Mesenchymal stem cell (in vitro differentiated cells and primary cell): ENCODE results near the gene SURF2.

Experiments used
- DNase-seq: peaks from one replicate; pipeline ENCODE4 v3.0.0-alpha.2; 2013
- H2AFZ ChIP-seq: one replicate; pipeline ENCODE4 v1.6.1; 2013; ENCODE audit warnings: low read depth, mild to moderate bottlenecking, control low read depth, inconsistent platforms, low read length, moderate library complexity
- H2AK5ac ChIP-seq: 2 replicates; pipeline ENCODE4 v1.6.1; 2013; ENCODE audit warnings: low read length, moderate library complexity, mild to moderate bottlenecking, inconsistent platforms; ENCODE audit not compliant: severe bottlenecking
- H2BK120ac ChIP-seq: one replicate; pipeline ENCODE4 v1.6.1; 2013; ENCODE audit warnings: low read depth, mild to moderate bottlenecking, inconsistent platforms, low read length, moderate library complexity
- H2BK12ac ChIP-seq, 2 experiments: one replicate each; pipeline ENCODE4 v1.6.1; 2013; ENCODE audit warnings: inconsistent platforms in 2 of 2, low read length in 2 of 2, mild to moderate bottlenecking in 2 of 2, moderate library complexity in 2 of 2, control low read depth in 1 of 2
- H2BK15ac ChIP-seq: one replicate; pipeline ENCODE4 v1.6.1; 2013; ENCODE audit warnings: mild to moderate bottlenecking, low read depth, inconsistent platforms; ENCODE audit not compliant: poor library complexity, severe bottlenecking
- H2BK5ac ChIP-seq: 2 replicates; pipeline ENCODE4 v1.6.1; 2013; ENCODE audit warnings: low read depth, mild to moderate bottlenecking, low read length, control low read depth, inconsistent platforms; ENCODE audit not compliant: poor library complexity, severe bottlenecking
- H3K14ac ChIP-seq, 2 experiments: one replicate each; pipeline ENCODE4 v1.6.1; 2013; ENCODE audit warnings: inconsistent platforms in 2 of 2, low read length in 2 of 2, control low read depth in 1 of 2, mild to moderate bottlenecking in 1 of 2, moderate library complexity in 1 of 2
- H3K18ac ChIP-seq, 2 experiments: one replicate each; pipeline ENCODE4 v1.6.1; 2013; ENCODE audit warnings: inconsistent platforms in 2 of 2, low read length in 2 of 2, control low read depth in 1 of 2, low read depth in 1 of 2, mild to moderate bottlenecking in 1 of 2
- H3K23ac ChIP-seq, 2 experiments: one replicate each; pipeline ENCODE4 v1.6.1; 2013; ENCODE audit warnings: inconsistent platforms in 2 of 2, low read length in 2 of 2, mild to moderate bottlenecking in 2 of 2, moderate library complexity in 2 of 2, control low read depth in 1 of 2
- H3K27ac ChIP-seq: 2 replicates; pipeline ENCODE4 v1.5.1; 2013; ENCODE audit warnings: mild to moderate bottlenecking, moderate library complexity, low read length, control low read depth, inconsistent platforms; ENCODE audit not compliant: poor library complexity, severe bottlenecking
- H3K27me3 ChIP-seq, 2 experiments: 2 replicates each; pipeline versions ENCODE4 v1.6.1 to v1.7.0; 2013; ENCODE audit warnings: low read length in 2 of 2, mild to moderate bottlenecking in 2 of 2, moderate library complexity in 2 of 2, control low read depth in 1 of 2, inconsistent platforms in 1 of 2; ENCODE audit not compliant: control insufficient read depth in 1 of 2, insufficient read depth in 1 of 2
- H3K36me3 ChIP-seq, 2 experiments: 2 replicates each; pipeline versions ENCODE4 v1.6.1 to v1.7.0; 2013; ENCODE audit warnings: low read length in 2 of 2, control low read depth in 1 of 2, inconsistent platforms in 1 of 2, low read depth in 1 of 2, mild to moderate bottlenecking in 1 of 2; ENCODE audit not compliant: insufficient read depth in 2 of 2, control insufficient read depth in 1 of 2
- H3K4ac ChIP-seq, 2 experiments: one replicate each; pipeline ENCODE4 v1.6.1; 2013; ENCODE audit warnings: inconsistent platforms in 2 of 2, low read length in 2 of 2, mild to moderate bottlenecking in 2 of 2, moderate library complexity in 2 of 2, control low read depth in 1 of 2, low read depth in 1 of 2
- H3K4me1 ChIP-seq: 2 replicates; pipeline ENCODE4 v1.6.1; 2013; ENCODE audit warnings: low read depth, low read length, control low read depth; ENCODE audit not compliant: control insufficient read depth, insufficient read depth
- H3K4me2 ChIP-seq: 2 replicates; pipeline ENCODE4 v1.6.1; 2013; ENCODE audit warnings: low read length, mild to moderate bottlenecking, inconsistent platforms; ENCODE audit not compliant: poor library complexity, severe bottlenecking
- H3K4me3 ChIP-seq, 2 experiments: 2 replicates each; pipeline versions ENCODE4 v1.5.1 to v1.7.0; 2013; ENCODE audit warnings: low read length in 2 of 2, mild to moderate bottlenecking in 2 of 2, control low read depth in 1 of 2, low read depth in 1 of 2; ENCODE audit not compliant: insufficient read depth in 1 of 2
- H3K79me1 ChIP-seq: replicated peaks from 2 replicates; pipeline ENCODE4 v1.6.1; 2013; ENCODE audit warnings: mild to moderate bottlenecking, control low read depth, low read length, inconsistent platforms; ENCODE audit not compliant: poor library complexity, severe bottlenecking
- H3K9ac ChIP-seq: 2 replicates; pipeline ENCODE4 v1.7.0; 2013; ENCODE audit warnings: mild to moderate bottlenecking, low read length, moderate library complexity
- H3K9me3 ChIP-seq: 2 replicates; pipeline ENCODE4 v1.7.0; 2013; ENCODE audit warnings: mild to moderate bottlenecking, low read length; ENCODE audit not compliant: control insufficient read depth
- H4K8ac ChIP-seq: one replicate; pipeline ENCODE4 v1.6.1; 2013; ENCODE audit warnings: inconsistent platforms, mild to moderate bottlenecking, low read length, moderate library complexity
- H4K91ac ChIP-seq: one replicate; pipeline ENCODE4 v1.6.1; 2013; ENCODE audit warnings: mild to moderate bottlenecking, low read length, inconsistent platforms
- WGBS: methylation state at CpG from one replicate; pipeline ENCODE4 v1.1.7; 2013; ENCODE audit warnings: mixed read lengths; 5-methylcytosine and 5-hydroxymethylcytosine counted together

Gene SURF2

DNA sequence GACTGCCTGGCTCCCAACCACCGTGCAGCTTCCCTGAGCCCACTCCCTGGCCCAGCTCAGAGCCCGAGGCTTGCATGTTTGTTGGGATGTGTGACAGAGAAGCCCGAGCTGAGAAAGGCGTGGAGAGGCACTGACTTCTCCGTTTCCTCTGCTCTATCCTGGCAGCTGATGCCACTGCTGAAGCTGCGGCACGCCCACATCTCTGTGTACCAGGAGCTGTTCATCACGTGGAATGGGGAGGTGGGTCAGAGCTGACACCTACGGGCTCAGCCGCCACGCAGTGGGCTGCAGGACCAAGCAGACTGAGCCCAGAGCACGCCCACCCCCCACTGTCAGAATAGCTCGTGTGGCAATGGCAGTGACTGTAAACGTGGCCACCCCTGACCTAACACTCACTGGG lies 29.1 kb downstream of the SURF2 start:
- no peak overlapping the region for H3K4ac ChIP-seq

DNA sequence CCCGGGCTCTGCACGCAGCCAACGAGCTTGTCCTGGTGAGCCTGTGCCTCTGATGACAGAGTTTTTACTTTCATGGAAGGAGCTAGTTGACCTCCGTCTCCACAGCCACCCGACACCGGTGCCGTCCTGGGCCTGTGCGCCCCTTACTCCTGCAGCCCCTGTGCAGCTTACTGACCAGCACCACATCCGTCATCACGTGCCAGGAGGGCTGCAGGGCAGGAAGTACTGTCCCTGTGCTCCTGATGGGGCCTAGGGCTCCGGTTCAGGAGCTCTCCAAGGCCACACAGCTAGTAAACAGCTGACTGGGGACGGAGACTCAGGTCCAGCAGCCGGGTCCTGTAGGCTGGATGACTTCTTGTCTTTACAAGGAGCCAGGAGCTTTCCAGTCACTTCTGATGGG lies 30.0 kb downstream of the SURF2 start:
- no peak overlapping the region for H2BK12ac ChIP-seq
- H3K79me1 ChIP-seq: no peaks in the 10 kb centered on the region
- H3K4me1 ChIP-seq: no peaks in the 10 kb centered on the region
- WGBS: 75% methylated on average over 13 of the region's 13 CpGs
- no peak overlapping the region for H3K27ac ChIP-seq
- H4K91ac ChIP-seq: no peak overlapping the region
- no peak overlapping the region for H2BK15ac ChIP-seq
- H2AFZ ChIP-seq: no peak overlapping the region
- no peak overlapping the region for H2BK5ac ChIP-seq
- no peak overlapping the region for H3K18ac ChIP-seq
- H3K9ac ChIP-seq: no peak overlapping the region
- H3K4ac ChIP-seq: no peak overlapping the region
- no peaks in the 10 kb centered on the region for H3K36me3 ChIP-seq
- DNase-seq: no peak
- no peak overlapping the region for H3K4me2 ChIP-seq
- H3K4me3 ChIP-seq: no peak overlapping the region
- H2AK5ac ChIP-seq: no peak overlapping the region
- H3K27me3 ChIP-seq: peaks cover 0 to 15% of the 10 kb centered on the region in 2 experiments
- H3K9me3 ChIP-seq: no peaks in the 10 kb centered on the region
- H2BK120ac ChIP-seq: no peak overlapping the region
- no peak overlapping the region for H4K8ac ChIP-seq
- H3K14ac ChIP-seq: no peak overlapping the region
- no peak overlapping the region for H3K23ac ChIP-seq

More for the DNA sequence above, 29.1 kb downstream of the SURF2 start:
- Histone ChIP-seq H3K4me1 (no peaks in the 10 kb centered on the region), H3K14ac (peak overlapping the region in 1 of 2 experiments; percentile 37), H2BK12ac (no peak overlapping the region), H3K4me2 (no peak overlapping the region), H3K9ac (no peak overlapping the region), H2BK120ac (no peak overlapping the region), H3K9me3 (no peaks in the 10 kb centered on the region), H3K18ac (no peak overlapping the region), H2BK15ac (no peak overlapping the region), H3K27ac (no peak overlapping the region), H4K8ac (no peak overlapping the region), H3K23ac (no peak overlapping the region), H3K4me3 (no peak overlapping the region), H2BK5ac (no peak overlapping the region), H2AK5ac (no peak overlapping the region), H2AFZ (no peak overlapping the region), H3K36me3 (no peaks in the 10 kb centered on the region), H4K91ac (no peak overlapping the region), H3K27me3 (peaks cover 0 to 10% of the 10 kb centered on the region in 2 experiments), H3K79me1 (no peaks in the 10 kb centered on the region)
- WGBS: 85% methylated on average over 14 of the region's 14 CpGs
- DNase-seq: no peak

DNA sequence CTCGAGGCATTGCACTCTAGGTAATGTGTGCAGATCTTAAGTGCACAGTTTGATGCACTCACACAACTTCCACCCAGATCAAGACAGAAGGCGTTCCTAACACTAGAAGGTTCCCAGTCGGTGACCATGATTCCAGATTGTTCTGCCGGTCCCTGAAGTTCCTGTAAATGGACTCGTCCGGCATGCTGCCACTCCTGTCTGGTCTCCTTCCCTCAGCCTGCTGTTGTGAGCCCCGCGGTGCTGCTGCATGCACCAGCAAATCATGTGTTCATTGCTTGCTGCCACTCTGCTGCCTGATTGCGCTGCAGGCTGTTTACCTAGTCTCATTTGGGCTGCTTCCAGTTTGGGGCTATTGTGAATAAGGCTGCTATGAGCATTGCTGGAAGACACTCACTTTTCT lies 31.3 kb downstream of the SURF2 start:
- Histone ChIP-seq H3K27ac (no peak overlapping the region), H2AFZ (no peak overlapping the region), H3K27me3 (peaks cover 0 to 15% of the 10 kb centered on the region in 2 experiments), H4K8ac (no peak overlapping the region), H3K79me1 (no peaks in the 10 kb centered on the region), H3K4ac (no peak overlapping the region), H2BK120ac (no peak overlapping the region), H3K9me3 (no peaks in the 10 kb centered on the region), H3K23ac (peak overlapping the region in 1 of 2 experiments; percentile 61), H2AK5ac (no peak overlapping the region), H3K4me1 (no peaks in the 10 kb centered on the region), H2BK5ac (no peak overlapping the region), H3K18ac (no peak overlapping the region), H4K91ac (no peak overlapping the region), H3K4me2 (no peak overlapping the region), H2BK15ac (no peak overlapping the region), H3K36me3 (no peaks in the 10 kb centered on the region), H2BK12ac (no peak overlapping the region), H3K9ac (no peak overlapping the region), H3K4me3 (no peak overlapping the region), H3K14ac (no peak overlapping the region)
- DNase-seq: no peak
- WGBS: 85% methylated on average over 9 of the region's 9 CpGs

DNA sequence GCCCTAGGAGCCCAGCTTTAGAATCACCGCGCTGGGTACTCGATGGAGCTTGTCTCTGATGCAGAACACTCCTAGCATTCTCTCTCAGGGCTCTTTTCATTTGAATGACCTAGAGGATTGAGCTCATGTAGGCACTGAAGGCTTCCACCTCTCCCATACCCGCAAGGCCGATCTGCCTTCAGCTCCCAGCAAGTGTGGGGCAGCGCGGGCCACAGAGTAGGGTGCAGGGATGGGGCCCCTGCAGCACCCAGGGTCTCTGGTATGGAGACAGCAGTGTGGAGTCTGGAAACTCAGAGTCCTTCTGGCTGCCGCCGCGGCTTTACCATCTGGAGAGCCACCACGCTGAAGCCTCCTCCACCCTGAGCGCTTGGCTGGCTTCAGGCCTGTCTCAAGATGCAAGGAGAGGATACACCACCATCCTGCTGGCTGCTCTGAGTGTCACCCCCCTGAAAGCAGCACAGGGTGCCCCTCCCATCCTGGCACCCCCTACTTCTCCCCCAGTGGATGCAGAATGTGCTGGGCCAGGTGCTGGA lies 32.7 kb downstream of the SURF2 start:
- H4K91ac ChIP-seq: no peak overlapping the region
- no peaks in the 10 kb centered on the region for H3K9me3 ChIP-seq
- no peak overlapping the region for H2BK15ac ChIP-seq
- no peak overlapping the region for H3K27ac ChIP-seq
- no peak overlapping the region for H2BK12ac ChIP-seq
- H3K9ac ChIP-seq: no peak overlapping the region
- 94% methylated on average over 12 of the region's 12 CpGs for WGBS
- no peak overlapping the region for H3K4me3 ChIP-seq
- no peak overlapping the region for H2AK5ac ChIP-seq
- H3K27me3 ChIP-seq: peaks cover 8 to 22% of the 10 kb centered on the region in 2 experiments
- no peaks in the 10 kb centered on the region for H3K36me3 ChIP-seq
- no peak overlapping the region for H2BK120ac ChIP-seq
- no peak overlapping the region for H3K23ac ChIP-seq
- no peak for DNase-seq
- H3K4me2 ChIP-seq: no peak overlapping the region
- no peak overlapping the region for H2BK5ac ChIP-seq
- no peak overlapping the region for H3K4ac ChIP-seq
- no peaks in the 10 kb centered on the region for H3K79me1 ChIP-seq
- H3K18ac ChIP-seq: no peak overlapping the region
- H2AFZ ChIP-seq: no peak overlapping the region
- no peak overlapping the region for H3K14ac ChIP-seq
- no peaks in the 10 kb centered on the region for H3K4me1 ChIP-seq
- H4K8ac ChIP-seq: no peak overlapping the region
